ENCODE measurements around the gene COPRS.
A peak's percentile ranks its signal among the peaks of the same experiment; 100 is the strongest.

Gene COPRS

GRCh38 chr17:31806921-31807320 is 52.1 kb downstream of the COPRS start:
- no peak for DNase-seq

GRCh38 chr17:31803494-31804213 is 55.4 kb downstream of the COPRS start:
- no peak for DNase-seq

GRCh38 chr17:31802502-31802901 is 56.5 kb downstream of the COPRS start:
- peak; percentile 49 for DNase-seq

Measured in RPMI8226 (cell line).